ENCODE measurements around the gene CDS2. TPM values are rescaled to one million over a fixed set of nuclear protein-coding genes. Genes with fewer than 3 reads are reported as not detected.
A peak's percentile ranks its signal among the peaks of the same experiment; 100 is the strongest.

CDS2 gene
- total RNA-seq, 1 donor from 2014 or later = 46.9 TPM

DNA sequence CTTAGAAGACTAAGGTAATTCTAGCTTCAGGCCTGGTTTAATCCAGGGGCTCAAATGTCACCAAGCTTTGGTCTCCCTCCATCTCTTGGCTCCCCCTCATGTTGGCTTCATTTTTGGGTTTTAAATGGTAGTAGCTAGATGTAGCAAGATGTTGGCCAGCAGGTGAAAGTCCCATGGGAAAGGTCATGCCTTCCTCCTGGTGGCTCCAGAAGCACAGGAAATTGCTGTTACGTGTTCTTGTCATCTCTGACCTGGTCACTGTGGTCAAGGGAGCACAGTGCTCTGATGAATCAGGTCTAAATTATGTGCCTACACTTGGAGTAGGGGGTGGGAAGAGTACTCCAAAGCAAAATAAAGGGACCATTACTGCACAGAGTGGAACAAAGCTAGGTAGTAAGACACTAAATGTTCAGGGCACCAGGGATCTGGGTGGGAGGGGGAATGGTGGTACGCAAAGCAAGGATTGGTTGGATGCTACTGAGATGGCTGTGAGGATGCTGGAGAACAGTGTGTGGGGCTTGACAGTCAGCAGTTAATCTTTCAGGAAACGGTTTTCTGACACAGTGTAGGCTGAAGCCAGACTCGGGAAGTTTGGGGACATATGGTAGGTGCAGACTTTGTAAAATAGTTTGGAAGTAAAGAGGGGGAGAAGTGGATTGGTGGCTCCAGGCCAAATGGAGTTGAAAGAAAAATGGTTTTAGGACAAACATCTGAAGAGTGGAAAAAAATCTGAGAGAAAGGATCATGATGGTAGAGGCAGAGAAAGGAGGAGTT, 30.1 kb downstream of the CDS2 start:
- H3K27me3 Mint-ChIP-seq (ENCODE audit: low read depth) = no peaks in the 10 kb centered on the region
- DNase-seq (ENCODE audit: low spot score) = no peak
- H3K27ac Mint-ChIP-seq (ENCODE audit: unreplicated experiment) = peak overlapping the region; percentile 43
- no peak overlapping the region for H3K4me3 Mint-ChIP-seq (ENCODE audit: unreplicated experiment)
- TF ChIP-seq, protein P1, sequence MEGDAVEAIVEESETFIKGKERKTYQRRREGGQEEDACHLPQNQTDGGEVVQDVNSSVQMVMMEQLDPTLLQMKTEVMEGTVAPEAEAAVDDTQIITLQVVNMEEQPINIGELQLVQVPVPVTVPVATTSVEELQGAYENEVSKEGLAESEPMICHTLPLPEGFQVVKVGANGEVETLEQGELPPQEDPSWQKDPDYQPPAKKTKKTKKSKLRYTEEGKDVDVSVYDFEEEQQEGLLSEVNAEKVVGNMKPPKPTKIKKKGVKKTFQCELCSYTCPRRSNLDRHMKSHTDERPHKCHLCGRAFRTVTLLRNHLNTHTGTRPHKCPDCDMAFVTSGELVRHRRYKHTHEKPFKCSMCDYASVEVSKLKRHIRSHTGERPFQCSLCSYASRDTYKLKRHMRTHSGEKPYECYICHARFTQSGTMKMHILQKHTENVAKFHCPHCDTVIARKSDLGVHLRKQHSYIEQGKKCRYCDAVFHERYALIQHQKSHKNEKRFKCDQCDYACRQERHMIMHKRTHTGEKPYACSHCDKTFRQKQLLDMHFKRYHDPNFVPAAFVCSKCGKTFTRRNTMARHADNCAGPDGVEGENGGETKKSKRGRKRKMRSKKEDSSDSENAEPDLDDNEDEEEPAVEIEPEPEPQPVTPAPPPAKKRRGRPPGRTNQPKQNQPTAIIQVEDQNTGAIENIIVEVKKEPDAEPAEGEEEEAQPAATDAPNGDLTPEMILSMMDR (IDR thresholded peaks at IDR 0.05) = no peak
- H3K4me1 Mint-ChIP-seq (ENCODE audit: low read depth) = peaks cover 24% of the 10 kb centered on the region
- no peaks in the 10 kb centered on the region for H3K36me3 Mint-ChIP-seq (ENCODE audit: low read depth)
- no peaks in the 10 kb centered on the region for H3K9me3 Mint-ChIP-seq (ENCODE audit: low read depth)

DNA sequence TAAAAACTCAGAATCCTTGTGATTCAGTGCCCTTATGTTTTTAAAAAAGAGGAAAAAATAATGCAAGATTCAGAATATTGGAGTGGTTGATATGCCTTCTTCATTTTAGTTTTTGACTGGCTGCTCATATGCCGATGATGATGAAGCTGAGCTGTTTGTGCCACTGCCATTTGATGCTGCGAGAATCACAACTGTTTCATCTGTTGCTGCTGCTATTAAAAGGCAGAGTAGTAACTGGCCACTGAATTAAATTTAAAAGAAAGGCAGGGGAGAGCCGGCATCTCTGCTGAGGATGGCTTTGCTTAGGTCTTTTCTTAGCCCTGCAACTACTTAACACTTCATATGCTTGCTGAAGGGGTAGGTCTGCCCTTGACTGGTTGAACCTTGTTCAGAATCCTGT, 33.1 kb downstream of the CDS2 start:
- H3K4me1 Mint-ChIP-seq (ENCODE audit: low read depth) = peaks cover 21% of the 10 kb centered on the region
- no peak for DNase-seq (ENCODE audit: low spot score)
- no peak overlapping the region for H3K4me3 Mint-ChIP-seq (ENCODE audit: unreplicated experiment)
- H3K36me3 Mint-ChIP-seq (ENCODE audit: low read depth) = no peaks in the 10 kb centered on the region
- H3K9me3 Mint-ChIP-seq (ENCODE audit: low read depth) = no peaks in the 10 kb centered on the region
- no peaks in the 10 kb centered on the region for H3K27me3 Mint-ChIP-seq (ENCODE audit: low read depth)
- H3K27ac Mint-ChIP-seq (ENCODE audit: unreplicated experiment) = no peak overlapping the region
- TF ChIP-seq, protein P1 (IDR thresholded peaks at IDR 0.05) = no peak

DNA sequence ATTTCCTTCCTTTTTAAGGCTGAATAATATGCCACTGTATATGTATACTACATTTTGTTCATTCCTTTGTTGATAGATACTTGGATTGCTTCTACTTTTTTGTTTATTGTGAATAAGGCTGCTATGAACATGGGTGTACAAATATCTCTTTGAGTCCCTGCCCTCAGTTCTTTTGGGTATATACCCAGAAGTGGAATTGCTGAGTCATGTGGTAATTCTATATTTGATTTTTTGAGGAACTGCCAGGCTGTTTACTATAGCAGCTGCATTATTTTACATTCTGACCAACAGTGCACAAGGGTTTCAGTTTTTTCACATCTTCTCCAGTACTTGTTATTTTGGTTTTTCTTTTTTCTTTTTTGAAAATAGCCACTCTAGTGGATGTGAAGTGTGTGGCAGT, 34.1 kb downstream of the CDS2 start:
- no peak overlapping the region for H3K4me3 Mint-ChIP-seq (ENCODE audit: unreplicated experiment)
- no peaks in the 10 kb centered on the region for H3K36me3 Mint-ChIP-seq (ENCODE audit: low read depth)
- peaks cover 15% of the 10 kb centered on the region for H3K4me1 Mint-ChIP-seq (ENCODE audit: low read depth)
- H3K27ac Mint-ChIP-seq (ENCODE audit: unreplicated experiment) = no peak overlapping the region
- no peaks in the 10 kb centered on the region for H3K9me3 Mint-ChIP-seq (ENCODE audit: low read depth)
- TF ChIP-seq, protein P1 (IDR thresholded peaks at IDR 0.05) = no peak
- no peaks in the 10 kb centered on the region for H3K27me3 Mint-ChIP-seq (ENCODE audit: low read depth)
- no peak for DNase-seq (ENCODE audit: low spot score)

DNA sequence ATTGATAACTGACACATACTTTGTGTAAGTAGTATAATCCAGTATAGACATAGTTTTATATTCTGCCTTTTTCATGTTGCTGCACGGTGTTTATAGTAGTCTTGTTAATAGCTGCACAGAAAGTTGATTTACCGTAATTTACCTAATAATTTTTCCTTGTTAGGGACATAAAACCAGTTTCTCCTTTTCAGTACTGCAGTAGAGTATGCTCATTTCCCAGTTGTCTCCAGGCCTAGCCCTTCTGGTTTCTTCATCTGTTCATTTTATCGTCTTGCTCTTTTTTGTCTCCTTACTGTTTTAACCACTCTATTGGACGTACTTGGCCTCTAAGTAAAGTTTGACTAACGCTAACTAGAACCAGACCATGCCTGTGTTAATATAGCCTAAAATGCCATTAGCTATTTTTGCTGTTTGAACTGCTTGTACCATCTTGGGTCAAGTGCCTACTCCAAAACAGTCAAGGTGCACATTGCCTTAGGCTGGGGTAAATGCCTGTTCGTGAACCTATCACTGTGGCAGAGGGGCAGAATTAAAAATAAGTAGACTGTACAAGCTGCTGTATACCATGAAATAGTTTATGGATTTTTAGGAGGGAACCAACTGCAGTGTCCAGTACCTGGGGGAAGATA, 34.8 kb downstream of the CDS2 start:
- H3K4me1 Mint-ChIP-seq (ENCODE audit: low read depth) = peaks cover 11% of the 10 kb centered on the region
- H3K27ac Mint-ChIP-seq (ENCODE audit: unreplicated experiment) = no peak overlapping the region
- H3K27me3 Mint-ChIP-seq (ENCODE audit: low read depth) = no peaks in the 10 kb centered on the region
- TF ChIP-seq, protein P1 (IDR thresholded peaks at IDR 0.05) = no peak
- no peaks in the 10 kb centered on the region for H3K9me3 Mint-ChIP-seq (ENCODE audit: low read depth)
- no peak overlapping the region for H3K4me3 Mint-ChIP-seq (ENCODE audit: unreplicated experiment)
- DNase-seq (ENCODE audit: low spot score) = no peak
- no peaks in the 10 kb centered on the region for H3K36me3 Mint-ChIP-seq (ENCODE audit: low read depth)

DNA sequence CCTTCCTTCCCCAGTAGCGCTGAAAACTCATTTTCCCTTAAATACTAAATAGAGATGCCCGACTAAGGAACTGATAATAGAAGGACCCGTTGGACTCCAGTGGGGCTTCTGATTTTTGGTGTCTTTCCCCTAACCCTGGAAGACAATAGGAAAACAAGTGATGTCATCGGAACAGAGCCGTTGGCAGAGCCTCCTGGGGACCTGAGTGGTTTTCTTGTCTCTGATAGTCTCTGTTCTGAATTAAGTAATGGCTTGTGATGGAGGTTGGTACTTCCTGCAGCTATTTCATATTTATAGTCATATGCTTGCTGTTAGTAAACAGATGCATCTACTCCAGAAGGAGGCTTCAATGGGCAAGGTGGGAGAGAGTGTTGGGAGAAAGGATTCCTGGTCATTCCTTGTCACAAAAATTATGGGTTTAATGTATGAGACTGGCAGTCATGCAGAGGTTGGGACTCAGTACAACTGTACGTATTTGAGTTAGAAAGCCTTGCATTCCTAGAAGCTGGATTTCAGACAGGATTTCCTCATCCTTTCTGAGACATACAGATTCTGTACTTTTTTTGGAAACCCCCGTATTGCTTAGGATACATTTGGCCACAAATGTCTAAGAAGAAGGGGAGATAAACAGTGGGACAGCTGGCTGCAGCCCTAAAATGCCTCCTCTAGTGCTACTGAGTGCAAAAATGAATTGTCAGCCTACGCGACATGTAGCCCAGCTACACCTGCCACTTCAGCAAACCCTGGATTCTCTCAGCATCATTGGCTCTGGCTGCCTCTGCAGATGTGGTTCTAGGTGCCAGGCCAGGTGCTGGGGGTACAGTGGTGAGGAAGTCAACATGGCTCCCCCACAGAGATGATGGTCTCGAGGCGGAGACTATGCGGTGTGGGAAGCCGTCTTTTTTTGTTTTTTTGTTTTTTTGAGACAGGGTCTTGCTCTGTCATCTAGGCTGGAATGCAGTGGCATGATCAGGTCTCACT, 38.1 kb downstream of the CDS2 start:
- no peaks in the 10 kb centered on the region for H3K36me3 Mint-ChIP-seq (ENCODE audit: low read depth)
- no peak for DNase-seq (ENCODE audit: low spot score)
- peaks cover 28% of the 10 kb centered on the region for H3K4me1 Mint-ChIP-seq (ENCODE audit: low read depth)
- H3K27ac Mint-ChIP-seq (ENCODE audit: unreplicated experiment) = no peak overlapping the region
- H3K4me3 Mint-ChIP-seq (ENCODE audit: unreplicated experiment) = no peak overlapping the region
- no peaks in the 10 kb centered on the region for H3K9me3 Mint-ChIP-seq (ENCODE audit: low read depth)
- TF ChIP-seq, protein P1 (IDR thresholded peaks at IDR 0.05) = no peak
- no peaks in the 10 kb centered on the region for H3K27me3 Mint-ChIP-seq (ENCODE audit: low read depth)
